WERI-Rb-1 (cell line): ENCODE data around the gene DNAJB11.

Source experiments
- DNase-seq: peaks from one replicate; pipeline ENCODE4 v3.0.0-alpha.2; 2020
- H3K27ac ChIP-seq: fragments of 250-450 bp; sonication (Bioruptor Pico); 2 replicates; pipeline ENCODE4 v1.5.1; 2020; ENCODE audit warnings: mild to moderate bottlenecking, moderate library complexity
- H3K27me3 ChIP-seq: fragments of 250-450 bp; sonication (Bioruptor Pico); 2 replicates; pipeline ENCODE4 v1.5.1; 2021; ENCODE audit warnings: mild to moderate bottlenecking, low read depth, moderate library complexity; ENCODE audit not compliant: insufficient read depth, severe bottlenecking
- H3K36me3 ChIP-seq: fragments of 250-450 bp; sonication (Bioruptor Pico); 2 replicates; pipeline ENCODE4 v1.5.1; 2020; ENCODE audit warnings: mild to moderate bottlenecking, moderate library complexity
- H3K4me3 ChIP-seq: 2 replicates; pipeline ENCODE4 v1.5.1; 2011; ENCODE audit warnings: low read depth, mild to moderate bottlenecking, control low read depth, low read length
- H3K9me3 ChIP-seq: fragments of 250-450 bp; sonication (Bioruptor Pico); 2 replicates; pipeline ENCODE4 v1.5.1; 2021; ENCODE audit warnings: mild to moderate bottlenecking, moderate library complexity; ENCODE audit not compliant: severe bottlenecking
- TF ChIP-seq, protein P1 (sequence below): IDR thresholded peaks from 2 replicates; pipeline ENCODE4 v1.5.1; 2011; ENCODE audit warnings: low read depth, mild to moderate bottlenecking, control low read depth, inconsistent platforms, low read length

The DNAJB11 gene

DNA sequence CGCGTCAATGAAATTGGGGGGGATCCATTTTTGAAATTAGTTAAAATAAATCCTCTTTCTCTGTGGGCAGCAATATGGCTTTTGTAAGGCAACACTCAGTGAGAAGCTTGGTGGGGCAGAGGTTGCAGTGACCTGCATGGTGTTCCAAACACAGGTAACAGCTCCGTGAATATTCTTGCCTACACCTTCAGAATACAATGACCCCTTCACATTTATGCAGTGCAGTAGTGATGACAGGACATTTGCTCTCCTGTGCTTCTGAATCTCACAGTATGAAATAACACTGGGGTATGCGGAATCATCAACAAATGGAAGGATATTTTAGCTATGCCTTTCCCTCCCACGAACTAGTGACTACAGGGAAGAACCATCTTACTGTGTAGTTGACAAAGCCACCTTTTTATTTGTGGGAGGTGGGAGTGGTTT, 49.3 kb downstream of the DNAJB11 start:
- Histone ChIP-seq H3K4me3 (no peak overlapping the region), H3K27ac (no peak overlapping the region), H3K9me3 (no peaks in the 10 kb centered on the region), H3K27me3 (peaks cover 10% of the 10 kb centered on the region), H3K36me3 (no peaks in the 10 kb centered on the region)
- DNase-seq: no peak
- TF ChIP-seq, protein P1, sequence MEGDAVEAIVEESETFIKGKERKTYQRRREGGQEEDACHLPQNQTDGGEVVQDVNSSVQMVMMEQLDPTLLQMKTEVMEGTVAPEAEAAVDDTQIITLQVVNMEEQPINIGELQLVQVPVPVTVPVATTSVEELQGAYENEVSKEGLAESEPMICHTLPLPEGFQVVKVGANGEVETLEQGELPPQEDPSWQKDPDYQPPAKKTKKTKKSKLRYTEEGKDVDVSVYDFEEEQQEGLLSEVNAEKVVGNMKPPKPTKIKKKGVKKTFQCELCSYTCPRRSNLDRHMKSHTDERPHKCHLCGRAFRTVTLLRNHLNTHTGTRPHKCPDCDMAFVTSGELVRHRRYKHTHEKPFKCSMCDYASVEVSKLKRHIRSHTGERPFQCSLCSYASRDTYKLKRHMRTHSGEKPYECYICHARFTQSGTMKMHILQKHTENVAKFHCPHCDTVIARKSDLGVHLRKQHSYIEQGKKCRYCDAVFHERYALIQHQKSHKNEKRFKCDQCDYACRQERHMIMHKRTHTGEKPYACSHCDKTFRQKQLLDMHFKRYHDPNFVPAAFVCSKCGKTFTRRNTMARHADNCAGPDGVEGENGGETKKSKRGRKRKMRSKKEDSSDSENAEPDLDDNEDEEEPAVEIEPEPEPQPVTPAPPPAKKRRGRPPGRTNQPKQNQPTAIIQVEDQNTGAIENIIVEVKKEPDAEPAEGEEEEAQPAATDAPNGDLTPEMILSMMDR: no peak

DNA sequence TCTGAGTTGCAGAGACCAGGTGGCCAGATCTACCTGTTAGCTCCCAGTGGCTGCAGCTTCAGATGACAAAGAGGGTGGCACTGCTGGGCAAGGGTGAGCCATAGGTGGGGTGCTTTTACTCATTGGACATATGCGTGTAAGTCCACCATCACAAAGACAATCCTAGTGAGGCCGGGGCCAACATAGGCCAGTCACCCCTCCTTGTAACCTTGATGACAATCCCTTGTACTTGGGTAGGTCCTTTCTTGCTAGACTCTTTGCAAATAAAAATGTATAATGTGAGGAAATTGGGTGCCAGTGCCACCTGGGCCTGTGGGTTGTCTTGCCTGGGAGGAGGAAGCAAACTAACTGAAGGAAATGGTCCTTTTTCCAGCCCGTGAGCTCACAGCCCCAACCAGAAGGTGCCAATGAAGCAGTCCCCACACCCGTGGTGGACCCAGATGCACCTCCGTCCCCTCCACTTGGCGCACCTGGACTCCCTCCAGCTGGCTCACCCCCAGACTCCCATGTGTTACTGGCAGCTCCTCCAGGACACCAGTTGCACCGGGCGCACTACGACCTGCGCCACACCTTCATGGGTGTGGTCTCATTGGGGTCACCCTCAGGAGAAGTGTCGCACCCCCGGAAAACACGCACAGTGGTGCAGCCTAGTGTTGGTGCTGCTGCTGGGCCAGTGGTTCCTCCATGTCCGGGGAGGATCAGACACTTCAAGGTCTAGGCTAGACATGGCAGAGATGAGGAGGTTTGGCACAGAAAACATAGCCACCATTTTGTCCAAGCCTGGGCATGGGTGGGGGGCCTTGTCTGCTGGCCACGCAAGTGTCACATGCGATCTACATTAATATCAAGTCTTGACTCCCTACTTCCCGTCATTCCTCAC, 49.9 kb downstream of the DNAJB11 start:
- no peaks in the 10 kb centered on the region for H3K36me3 ChIP-seq
- H3K27ac ChIP-seq: no peak overlapping the region

DNA sequence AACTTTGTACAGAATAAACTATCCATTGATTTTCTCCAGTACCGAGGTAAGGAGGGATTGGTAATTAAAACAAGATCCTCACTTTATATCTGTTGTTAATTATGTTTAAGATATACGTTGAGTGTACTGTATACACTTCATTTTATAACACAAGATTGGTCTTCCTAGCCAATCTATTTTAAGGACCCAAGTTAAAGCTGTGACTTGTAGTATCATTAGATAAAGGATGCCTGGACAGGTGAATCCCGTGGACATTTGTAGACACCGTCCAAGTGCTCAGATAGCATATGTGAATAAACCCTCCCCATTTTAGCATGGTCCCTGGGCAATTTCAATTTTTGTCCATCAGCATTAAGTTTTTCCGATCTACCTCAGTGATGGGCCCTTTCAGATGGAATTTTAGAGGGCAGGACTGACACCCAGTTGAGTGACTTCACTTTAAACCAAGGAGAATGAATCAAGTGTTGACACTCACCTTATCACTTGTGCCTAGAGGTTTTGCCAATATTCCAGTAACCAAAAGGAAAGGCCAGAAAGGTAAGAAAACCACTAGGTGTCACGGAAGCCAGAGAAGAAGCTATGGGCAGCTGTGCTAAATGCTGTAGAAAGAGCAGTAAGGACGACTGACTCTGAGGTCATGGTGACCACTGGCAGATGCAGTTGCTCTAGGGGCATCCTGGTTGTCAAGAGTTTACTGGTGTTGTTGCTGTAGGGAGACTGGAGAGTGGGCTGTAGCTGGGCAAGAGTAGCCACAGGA, 51.6 kb downstream of the DNAJB11 start:
- DNase-seq: no peak
- Histone ChIP-seq H3K27ac (no peak overlapping the region), H3K9me3 (no peaks in the 10 kb centered on the region), H3K36me3 (no peaks in the 10 kb centered on the region), H3K4me3 (no peak overlapping the region), H3K27me3 (peaks cover 10% of the 10 kb centered on the region)
- TF ChIP-seq, protein P1: no peak

More for the DNA sequence above, 49.9 kb downstream of the DNAJB11 start:
- peaks cover 10% of the 10 kb centered on the region for H3K27me3 ChIP-seq
- no peaks in the 10 kb centered on the region for H3K9me3 ChIP-seq
- TF ChIP-seq, protein P1: no peak
- no peak overlapping the region for H3K4me3 ChIP-seq
- DNase-seq: no peak

DNA sequence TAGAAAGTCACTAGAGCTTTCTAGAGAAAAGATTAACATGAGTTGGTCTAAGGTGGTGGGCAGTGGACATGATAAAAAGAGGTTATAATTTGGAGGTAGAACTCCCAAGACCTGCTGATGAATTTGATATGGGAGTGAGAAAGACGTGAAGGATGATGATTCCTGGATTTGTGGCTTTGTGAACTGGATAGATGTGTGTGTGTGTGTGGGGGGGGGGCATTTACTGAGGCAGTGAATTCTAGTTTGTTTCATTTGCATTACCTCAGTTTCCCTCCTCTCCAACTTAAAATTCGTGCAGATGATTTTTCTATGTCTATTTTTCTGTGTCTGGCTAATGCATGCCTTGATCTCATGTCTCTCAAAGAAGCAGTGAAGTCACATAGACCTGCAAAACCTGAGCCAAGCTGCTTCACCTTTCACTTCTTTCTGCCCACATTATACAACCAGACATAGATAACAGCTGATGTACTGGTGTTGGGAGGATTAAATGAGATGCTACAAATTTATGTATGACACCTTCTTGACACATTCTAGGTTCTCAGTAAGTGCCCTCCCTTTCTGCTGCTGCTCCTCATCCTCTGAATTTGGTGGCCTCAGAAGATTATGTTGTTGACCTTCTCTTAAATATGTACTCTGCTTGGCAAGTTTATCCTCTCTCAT, 52.3 kb downstream of the DNAJB11 start:
- Histone ChIP-seq H3K4me3 (no peak overlapping the region), H3K27ac (no peak overlapping the region), H3K27me3 (peaks cover 5% of the 10 kb centered on the region), H3K36me3 (no peaks in the 10 kb centered on the region), H3K9me3 (no peaks in the 10 kb centered on the region)
- DNase-seq: no peak
- TF ChIP-seq, protein P1: no peak

DNA sequence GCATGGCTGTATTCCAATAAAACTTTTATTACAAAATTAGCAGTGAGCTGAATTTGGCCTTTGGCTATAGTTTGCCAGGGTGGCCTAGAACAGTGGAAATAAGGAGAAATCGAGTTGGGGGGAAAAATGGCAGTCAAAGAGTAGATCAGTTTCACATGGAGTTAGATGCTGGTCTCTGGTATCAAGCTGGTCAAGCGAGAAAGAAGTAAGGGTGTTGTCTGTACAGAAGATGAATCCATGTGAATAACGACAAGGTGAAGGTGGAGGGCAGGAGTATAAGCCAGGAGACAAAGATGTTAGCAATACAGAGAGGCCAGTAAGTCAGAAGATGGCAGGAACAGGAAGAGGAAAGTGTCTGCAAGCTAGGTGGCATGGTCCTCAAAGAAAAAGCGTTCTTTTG, 54.1 kb downstream of the DNAJB11 start:
- Histone ChIP-seq H3K27me3 (peaks cover 8% of the 10 kb centered on the region), H3K4me3 (no peak overlapping the region), H3K27ac (no peak overlapping the region), H3K9me3 (no peaks in the 10 kb centered on the region), H3K36me3 (no peaks in the 10 kb centered on the region)
- no peak for DNase-seq
- TF ChIP-seq, protein P1: no peak
